ENCODE measurements around the gene XPA. TPM values are rescaled to one million over a fixed set of nuclear protein-coding genes. Genes with fewer than 3 reads are reported as not detected.

Gene XPA
- total and polyA plus RNA-seq, 10 of the 15 experiments (the other 5 are each of a cell fraction or from before 2014, with no cell fraction given) = 6.2 to 19.9 (median 12.3) TPM

GRCh38 chr9:97670586-97670985, 26.6 kb downstream of the XPA start (continued):
- TF ChIP-seq BCLAF1 (IDR thresholded peaks at IDR 0.05) = no peak

- intact Hi-C loops (cut with micrococcal nuclease; ENCODE audit: unreplicated experiment) (no loop called here), in situ Hi-C loops (cut with MboI) (no loop called here)
- ATAC-seq (no peak), DNase-seq (ENCODE audit: low read depth, low spot score) (no peak), FAIRE-seq (no peak)
- no peak overlapping the region for H2AFZ ChIP-seq (ENCODE audit: control insufficient read depth, low read depth, low read length)
- H3K4me2 ChIP-seq (ENCODE audit: control insufficient read depth, insufficient read depth) = no peak overlapping the region
- no peaks in the 10 kb centered on the region for H3K9me3 ChIP-seq (replicated peaks; ENCODE audit: control insufficient read depth, insufficient read depth, low read length)
- SMC1A ChIA-PET (ENCODE audit: uncharacterized antibody, unreplicated experiment) = no interaction called here
- H3K36me3 ChIP-seq (ENCODE audit: control insufficient read depth in 2 of 2, insufficient read depth in 2 of 2, low read length in 1 of 2) = peaks cover 10 to 43% of the 10 kb centered on the region in 2 experiments
- no peak overlapping the region for H3K27ac ChIP-seq (ENCODE audit: control insufficient read depth, insufficient read depth)
- POLR2A ChIA-PET = no interaction called here
- H3K9ac ChIP-seq (ENCODE audit: control insufficient read depth, insufficient read depth, low read length) = no peak overlapping the region
- H4K20me1 ChIP-seq (ENCODE audit: control insufficient read depth, insufficient read depth) = no peaks in the 10 kb centered on the region
- H3K27me3 ChIP-seq (replicated peaks in 1 of 2; ENCODE audit: control insufficient read depth in 2 of 2, insufficient read depth in 2 of 2, low read length in 1 of 2) = no peaks in the 10 kb centered on the region
- RAD21 ChIA-PET (ENCODE audit: unreplicated experiment) = no interaction called here
- no peaks in the 10 kb centered on the region for H3K79me2 ChIP-seq (ENCODE audit: control insufficient read depth, insufficient read depth, low read length)
- no peaks in the 10 kb centered on the region for H3K4me1 ChIP-seq (ENCODE audit: control insufficient read depth, insufficient read depth, low read length)
- BruUV-seq (replicated peaks) = no TSS peak
- WGBS (ENCODE audit: insufficient coverage, insufficient replicate concordance, low lambda C conversion rate, missing lambda C conversion rate) = 76% methylated on average over 3 of the region's 3 CpGs
- CTCF ChIA-PET = no interaction called here
- no peak overlapping the region for H3K4me3 ChIP-seq
- TF ChIP-seq MEF2A (IDR thresholded peaks at IDR 0.05; ENCODE audit: insufficient read depth, low read depth, low read length) (no peak), MXI1 (IDR thresholded peaks at IDR 0.05; ENCODE audit: low read depth, low read length) (no peak), HDGF (IDR thresholded peaks at IDR 0.05) (no peak), SREBF1 (IDR thresholded peaks at IDR 0.05; ENCODE audit: low read length) (no peak), ZNF24 (IDR thresholded peaks at IDR 0.05) (no peak), ZNF622 (IDR thresholded peaks at IDR 0.05) (no peak), BRCA1 (IDR thresholded peaks at IDR 0.05; ENCODE audit: low read depth, low read length) (no peak), EGR1 (IDR thresholded peaks at IDR 0.05; ENCODE audit: borderline replicate concordance in 1 of 2, low read depth in 2 of 2, low read length in 2 of 2) (no peak), SMARCA5 (IDR thresholded peaks at IDR 0.05) (no peak), ZBTB40 (IDR thresholded peaks at IDR 0.05; ENCODE audit: borderline replicate concordance) (no peak), CEBPB (IDR thresholded peaks at IDR 0.05; ENCODE audit: borderline replicate concordance in 1 of 2, low read depth in 2 of 2, low read length in 2 of 2) (no peak), SREBF2 (IDR thresholded peaks at IDR 0.05; ENCODE audit: low read length) (no peak)
- TF ChIP-seq, protein P1, sequence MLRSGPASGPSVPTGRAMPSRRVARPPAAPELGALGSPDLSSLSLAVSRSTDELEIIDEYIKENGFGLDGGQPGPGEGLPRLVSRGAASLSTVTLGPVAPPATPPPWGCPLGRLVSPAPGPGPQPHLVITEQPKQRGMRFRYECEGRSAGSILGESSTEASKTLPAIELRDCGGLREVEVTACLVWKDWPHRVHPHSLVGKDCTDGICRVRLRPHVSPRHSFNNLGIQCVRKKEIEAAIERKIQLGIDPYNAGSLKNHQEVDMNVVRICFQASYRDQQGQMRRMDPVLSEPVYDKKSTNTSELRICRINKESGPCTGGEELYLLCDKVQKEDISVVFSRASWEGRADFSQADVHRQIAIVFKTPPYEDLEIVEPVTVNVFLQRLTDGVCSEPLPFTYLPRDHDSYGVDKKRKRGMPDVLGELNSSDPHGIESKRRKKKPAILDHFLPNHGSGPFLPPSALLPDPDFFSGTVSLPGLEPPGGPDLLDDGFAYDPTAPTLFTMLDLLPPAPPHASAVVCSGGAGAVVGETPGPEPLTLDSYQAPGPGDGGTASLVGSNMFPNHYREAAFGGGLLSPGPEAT (IDR thresholded peaks at IDR 0.05; ENCODE audit: low read depth) = no peak
- TF ChIP-seq, protein P2, sequence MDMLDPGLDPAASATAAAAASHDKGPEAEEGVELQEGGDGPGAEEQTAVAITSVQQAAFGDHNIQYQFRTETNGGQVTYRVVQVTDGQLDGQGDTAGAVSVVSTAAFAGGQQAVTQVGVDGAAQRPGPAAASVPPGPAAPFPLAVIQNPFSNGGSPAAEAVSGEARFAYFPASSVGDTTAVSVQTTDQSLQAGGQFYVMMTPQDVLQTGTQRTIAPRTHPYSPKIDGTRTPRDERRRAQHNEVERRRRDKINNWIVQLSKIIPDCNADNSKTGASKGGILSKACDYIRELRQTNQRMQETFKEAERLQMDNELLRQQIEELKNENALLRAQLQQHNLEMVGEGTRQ (IDR thresholded peaks at IDR 0.05; ENCODE audit: borderline replicate concordance, low read depth, low read length) = no peak
These were observed 28.7 kb downstream of the XPA start for GRCh38 chr9:97668485-97668884.

Data from GM12878 (cell line).